GM21825 (cell line): ENCODE measurements around the gene PDZD8.
A peak's percentile ranks its signal among the peaks of the same experiment; 100 is the strongest.

Experiments
- ATAC-seq: cut with Tn5 transposase; IDR thresholded peaks from one replicate; pipeline ENCODE4 v1.9.1; 2021; ENCODE audit warnings: mild to moderate bottlenecking, moderate library complexity; ENCODE audit not compliant: unreplicated experiment

PDZD8 gene, protein sequence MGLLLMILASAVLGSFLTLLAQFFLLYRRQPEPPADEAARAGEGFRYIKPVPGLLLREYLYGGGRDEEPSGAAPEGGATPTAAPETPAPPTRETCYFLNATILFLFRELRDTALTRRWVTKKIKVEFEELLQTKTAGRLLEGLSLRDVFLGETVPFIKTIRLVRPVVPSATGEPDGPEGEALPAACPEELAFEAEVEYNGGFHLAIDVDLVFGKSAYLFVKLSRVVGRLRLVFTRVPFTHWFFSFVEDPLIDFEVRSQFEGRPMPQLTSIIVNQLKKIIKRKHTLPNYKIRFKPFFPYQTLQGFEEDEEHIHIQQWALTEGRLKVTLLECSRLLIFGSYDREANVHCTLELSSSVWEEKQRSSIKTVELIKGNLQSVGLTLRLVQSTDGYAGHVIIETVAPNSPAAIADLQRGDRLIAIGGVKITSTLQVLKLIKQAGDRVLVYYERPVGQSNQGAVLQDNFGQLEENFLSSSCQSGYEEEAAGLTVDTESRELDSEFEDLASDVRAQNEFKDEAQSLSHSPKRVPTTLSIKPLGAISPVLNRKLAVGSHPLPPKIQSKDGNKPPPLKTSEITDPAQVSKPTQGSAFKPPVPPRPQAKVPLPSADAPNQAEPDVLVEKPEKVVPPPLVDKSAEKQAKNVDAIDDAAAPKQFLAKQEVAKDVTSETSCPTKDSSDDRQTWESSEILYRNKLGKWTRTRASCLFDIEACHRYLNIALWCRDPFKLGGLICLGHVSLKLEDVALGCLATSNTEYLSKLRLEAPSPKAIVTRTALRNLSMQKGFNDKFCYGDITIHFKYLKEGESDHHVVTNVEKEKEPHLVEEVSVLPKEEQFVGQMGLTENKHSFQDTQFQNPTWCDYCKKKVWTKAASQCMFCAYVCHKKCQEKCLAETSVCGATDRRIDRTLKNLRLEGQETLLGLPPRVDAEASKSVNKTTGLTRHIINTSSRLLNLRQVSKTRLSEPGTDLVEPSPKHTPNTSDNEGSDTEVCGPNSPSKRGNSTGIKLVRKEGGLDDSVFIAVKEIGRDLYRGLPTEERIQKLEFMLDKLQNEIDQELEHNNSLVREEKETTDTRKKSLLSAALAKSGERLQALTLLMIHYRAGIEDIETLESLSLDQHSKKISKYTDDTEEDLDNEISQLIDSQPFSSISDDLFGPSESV

DNA sequence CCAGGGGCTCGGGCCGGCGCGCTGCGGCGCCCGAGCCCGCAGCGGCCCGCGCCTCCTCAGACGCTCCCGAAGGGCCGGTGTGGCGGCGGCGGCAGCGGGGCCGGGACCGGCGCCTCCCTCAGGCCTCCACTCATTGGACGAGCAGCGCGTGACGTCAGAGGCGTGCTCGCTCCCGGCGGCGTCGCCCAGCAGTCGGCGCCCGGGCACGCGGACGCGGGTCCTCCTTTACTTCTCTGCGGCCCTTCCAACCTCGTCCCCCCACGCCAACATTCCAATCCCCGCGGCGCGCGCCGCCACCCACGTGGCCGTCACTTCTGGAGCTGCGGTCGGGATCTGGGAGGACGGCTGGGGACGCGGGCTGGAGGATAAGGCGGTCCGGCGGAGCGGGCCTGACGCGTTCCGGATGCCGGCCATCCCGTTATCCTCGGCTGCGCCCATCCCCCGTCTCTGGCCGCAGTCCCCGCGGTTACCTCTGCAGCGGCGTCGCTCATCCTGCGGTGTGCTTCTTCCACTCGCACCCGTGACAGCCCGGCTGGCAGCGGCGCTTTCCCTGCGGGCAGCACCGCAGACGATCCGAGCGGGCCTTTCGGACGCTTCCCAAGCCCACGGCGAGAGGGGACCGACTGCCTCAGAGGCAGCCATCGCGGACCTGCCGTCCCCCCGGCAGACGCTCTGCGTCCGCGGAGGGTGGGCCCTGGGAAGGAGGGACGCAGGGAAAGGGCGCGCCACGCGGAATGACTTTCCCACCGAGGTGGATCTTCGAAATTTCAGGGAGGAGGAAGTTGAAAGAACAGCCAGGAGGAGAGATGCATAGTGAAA lies at the start of gene PDZD8:
TSS of gene PDZD8 (minus strand) at position 81 of the 819 bp plus-strand sequence. CDS start 213 bp downstream, outside the sequence.
- peak; percentile 88 for ATAC-seq

DNA sequence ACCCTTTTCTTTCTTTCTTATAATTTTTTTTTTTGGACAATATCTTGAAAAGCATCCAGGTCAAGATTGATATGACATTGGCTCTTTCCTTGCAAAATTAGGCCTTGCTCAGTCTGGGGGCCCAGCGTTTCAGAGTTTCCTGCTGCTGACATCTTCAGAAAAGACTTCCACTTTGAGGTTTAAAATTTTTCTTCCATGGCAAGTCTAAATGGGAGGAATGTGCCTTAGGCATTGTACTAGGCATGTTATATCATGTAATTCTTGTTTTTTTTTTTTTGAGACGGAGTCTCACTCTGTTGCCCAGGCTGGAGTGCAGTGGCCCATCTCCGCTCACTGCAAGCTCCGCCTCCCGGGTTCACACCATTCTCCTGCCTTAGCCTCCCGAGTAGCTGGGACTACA lies 48.9 kb upstream of the PDZD8 start:
- ATAC-seq: no peak

DNA sequence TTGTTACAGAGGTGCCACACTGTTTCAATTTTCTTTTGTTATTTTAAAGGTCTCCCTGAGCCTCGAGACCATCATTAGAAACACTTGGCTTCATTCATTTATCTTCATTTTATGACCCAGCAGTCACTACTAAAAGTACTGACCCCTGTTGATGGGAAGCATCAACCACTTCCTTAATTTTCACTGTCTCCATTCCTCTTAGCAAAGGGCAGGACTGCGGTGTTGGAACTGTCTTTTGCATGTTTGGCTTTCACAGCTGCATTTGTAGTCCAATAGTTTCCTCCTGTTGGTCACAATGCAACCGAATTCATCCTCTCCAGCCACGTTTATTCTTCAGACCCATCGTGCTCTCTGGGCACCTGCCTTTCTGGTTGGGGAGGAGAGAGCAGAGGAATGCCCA lies 46.7 kb upstream of the PDZD8 start:
- ATAC-seq: no peak

DNA sequence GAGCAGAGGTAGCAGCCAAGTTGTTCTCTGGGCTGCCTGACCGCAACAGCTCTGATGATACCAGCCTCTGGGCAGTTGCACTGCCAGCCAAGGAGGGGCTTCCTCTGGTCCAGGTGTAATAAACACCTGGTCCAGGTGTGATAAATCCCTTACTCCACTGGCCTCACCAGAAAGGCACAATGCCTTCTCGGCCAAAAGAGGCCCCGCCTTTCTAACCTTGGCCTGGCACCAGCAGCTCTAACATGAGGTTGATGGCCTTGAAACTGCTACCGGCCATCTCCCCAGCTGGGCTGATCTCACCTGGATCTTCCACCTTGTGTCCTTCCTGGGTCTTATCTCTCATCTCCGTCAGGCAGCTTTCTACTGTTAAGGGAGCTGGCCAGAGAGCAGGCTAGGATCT lies 45.5 kb upstream of the PDZD8 start:
- ATAC-seq: no peak

DNA sequence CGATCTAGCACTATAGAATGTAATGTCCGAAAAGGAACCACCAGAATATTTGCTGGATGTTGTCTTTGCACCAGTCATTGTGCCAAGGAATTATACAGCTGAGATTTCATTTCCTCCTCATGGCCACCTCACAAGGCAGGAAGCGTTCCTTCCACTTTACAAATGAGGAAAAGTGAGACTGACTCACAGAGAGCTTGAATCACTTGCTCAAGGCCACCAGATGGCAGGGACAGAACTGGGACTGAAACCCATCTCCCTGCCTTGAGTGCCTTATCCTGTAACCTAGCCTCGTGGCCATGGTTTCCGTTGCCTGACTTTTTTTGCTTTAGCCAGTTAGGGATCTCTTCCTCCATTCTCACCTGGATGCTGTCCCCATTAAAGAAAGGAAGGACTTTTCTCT lies 44.7 kb upstream of the PDZD8 start:
- no peak for ATAC-seq

DNA sequence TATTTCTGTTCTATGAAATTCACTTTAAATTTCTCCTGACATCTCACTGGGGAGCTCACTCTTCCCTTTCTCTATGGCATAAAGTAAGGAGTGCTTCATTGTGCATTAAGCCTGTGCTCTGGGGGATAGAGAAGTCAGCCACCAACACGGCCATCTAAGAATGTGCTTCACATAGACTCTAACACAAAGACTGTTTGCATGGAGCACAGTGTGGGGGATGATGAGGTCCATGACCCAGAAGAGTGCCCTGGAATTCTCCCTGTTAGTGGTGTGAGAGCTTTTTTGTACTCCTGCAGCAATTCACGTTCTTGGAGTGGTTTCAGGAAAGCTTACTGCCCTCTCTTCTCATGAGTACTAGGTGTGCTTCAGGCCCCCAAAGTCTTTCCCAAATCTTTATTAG lies 43.9 kb upstream of the PDZD8 start:
- no peak for ATAC-seq

DNA sequence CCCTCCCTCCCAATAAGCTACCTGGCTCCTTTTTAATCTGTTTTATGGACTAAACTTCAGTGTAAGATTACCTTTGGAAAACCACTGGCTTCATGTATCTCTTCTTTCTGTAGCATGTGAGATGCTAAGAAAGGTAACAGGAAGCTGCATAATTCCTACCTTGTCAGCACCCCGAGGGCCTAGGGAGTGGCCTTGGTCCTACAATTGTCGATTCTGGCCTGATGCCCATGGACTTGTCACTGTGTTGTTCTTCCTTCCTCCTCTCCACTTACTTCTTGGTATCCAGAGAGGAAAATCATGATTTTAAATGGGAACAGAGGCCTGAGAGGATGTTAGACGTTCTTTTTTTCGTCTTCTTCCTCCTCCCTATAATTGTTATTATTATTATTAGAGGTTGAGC lies 42.9 kb upstream of the PDZD8 start:
- ATAC-seq: no peak

DNA sequence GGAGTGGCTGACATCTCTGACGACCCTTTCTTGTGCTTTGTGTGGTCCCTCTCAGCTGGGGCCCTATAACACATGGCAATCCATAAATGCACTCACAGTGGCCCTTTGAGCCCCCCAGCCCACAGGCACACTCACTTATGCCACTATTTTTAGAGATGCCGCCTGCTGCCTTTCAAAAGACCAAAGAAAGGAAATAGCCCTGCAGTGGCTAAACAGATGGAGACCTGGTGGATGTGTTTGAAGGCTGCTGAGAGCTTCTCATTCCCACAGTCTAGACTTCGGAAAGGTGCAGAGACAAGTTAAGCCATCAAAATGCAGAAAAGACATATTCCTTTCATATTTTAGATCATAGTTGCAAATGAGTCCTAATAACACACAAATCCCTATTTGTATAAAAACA lies 42.0 kb upstream of the PDZD8 start:
- no peak for ATAC-seq

DNA sequence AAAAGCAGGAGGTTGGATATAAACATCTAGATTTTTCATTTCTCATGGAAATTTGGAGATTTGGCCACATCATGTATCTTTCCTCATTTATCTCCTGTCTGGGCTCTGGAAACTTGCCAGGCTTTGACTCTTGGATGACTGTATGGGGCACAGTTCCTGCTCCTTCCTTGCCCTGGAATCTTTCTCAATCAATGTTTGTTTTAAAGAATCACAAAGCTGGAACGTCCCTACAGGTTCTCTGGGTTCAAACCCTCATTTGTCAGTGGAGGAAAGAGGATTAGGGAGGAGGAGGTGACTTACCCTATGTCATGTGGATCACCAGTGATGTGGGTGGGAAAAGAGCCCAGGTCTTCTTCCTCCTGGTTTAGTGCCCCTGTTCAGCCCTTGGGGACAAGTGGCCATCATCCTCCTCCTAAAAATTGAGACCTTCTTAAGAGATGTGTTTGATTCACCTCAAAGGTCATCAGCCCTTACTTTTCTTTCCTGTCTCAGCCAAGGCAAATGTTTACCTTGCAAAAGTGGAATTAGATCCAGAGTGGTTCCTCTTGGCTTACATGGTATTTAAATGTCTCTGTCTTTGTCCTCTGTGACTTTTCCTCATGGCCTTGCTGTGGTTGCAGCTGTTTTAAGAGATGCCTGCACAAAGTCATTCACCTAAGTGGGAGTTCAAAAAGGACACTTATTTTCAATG lies 38.8 kb upstream of the PDZD8 start:
- ATAC-seq: no peak

DNA sequence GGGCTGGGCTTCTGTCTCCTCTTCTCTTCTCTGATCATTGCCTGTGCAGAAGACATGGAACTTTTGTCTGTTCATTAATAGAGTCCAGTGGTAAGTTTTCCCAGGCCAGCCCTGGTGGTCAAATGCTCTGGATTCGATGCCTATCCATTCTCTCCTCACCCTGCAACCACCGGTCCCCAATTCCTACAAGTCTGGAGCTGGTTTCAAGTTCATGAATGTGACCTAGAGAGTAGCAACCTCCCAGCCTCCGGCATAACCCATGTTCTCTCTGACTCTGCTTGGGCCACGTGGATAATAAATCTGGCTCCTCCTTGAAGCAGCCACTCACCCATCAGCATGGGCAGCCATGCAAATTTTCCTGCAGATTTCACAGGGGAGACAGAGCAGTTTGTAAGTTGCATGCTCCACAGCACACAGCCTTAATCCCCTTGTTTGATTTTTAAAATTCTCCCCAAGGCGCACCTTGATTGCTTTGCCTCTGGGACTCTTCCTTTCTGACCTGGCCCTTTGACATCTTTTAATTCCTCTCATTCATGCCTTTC lies 37.3 kb upstream of the PDZD8 start:
- ATAC-seq: no peak

DNA sequence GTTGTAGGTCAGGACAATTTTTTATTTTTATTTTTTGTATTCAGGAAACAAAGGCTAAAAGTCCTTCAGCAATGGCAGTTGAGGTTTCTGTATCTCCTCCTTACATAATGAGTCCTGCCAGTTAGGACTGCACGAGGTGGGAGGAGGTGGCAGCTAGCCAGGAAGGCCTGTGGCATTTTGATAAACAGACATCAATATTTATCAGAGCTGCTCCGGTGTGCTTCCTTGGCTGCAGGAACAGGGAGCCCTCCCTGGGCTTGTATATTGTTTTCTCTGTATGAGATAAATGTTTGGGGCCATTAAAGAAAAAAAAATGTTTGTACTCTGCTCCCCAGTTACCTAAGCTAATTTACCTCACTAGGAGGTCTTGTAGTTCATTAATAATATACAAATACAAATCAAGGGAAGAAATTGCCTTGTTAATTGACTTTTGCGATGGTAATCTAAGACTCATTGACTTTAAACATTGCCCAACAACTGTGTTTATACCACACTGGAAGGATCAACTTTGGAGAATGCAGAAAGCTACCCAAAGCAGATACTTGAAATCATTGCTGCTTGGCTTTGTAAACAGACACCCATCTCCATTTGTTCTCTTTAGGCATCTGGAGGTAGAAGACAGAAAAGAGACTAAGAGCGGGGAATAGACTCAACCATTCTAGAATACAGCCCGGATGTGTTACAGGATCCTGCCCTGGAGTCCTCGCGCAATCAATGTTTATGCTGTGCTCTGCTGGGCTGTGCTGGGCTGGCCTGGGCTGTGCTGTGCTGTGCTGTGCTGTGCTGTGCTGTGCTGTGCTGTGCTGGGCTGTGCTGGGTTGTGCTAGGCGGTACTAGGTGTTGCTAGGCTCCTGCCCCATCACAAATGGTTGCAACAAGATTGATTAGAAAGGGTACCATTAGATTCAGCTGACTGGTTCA lies 36.5 kb upstream of the PDZD8 start:
- ATAC-seq: no peak

DNA sequence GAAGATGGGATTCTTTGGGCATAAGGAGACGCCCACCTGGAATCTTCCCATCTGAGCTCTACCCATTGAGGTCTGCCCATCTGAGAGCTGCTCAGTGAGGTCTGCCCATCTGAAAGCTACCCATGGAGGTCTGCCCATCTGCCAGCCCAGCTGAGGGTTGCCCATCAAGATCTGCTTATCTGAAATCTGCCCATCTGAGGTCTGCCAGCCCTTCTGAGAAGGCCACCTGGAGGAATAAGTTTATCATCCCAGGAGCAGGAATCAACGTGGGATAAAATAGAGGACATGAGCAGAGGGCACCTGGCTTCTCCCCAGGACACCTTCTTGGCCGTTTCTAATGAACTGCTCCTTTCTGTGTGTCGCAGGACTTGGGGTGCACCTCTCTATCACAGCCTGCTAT lies 35.3 kb upstream of the PDZD8 start:
- no peak for ATAC-seq

DNA sequence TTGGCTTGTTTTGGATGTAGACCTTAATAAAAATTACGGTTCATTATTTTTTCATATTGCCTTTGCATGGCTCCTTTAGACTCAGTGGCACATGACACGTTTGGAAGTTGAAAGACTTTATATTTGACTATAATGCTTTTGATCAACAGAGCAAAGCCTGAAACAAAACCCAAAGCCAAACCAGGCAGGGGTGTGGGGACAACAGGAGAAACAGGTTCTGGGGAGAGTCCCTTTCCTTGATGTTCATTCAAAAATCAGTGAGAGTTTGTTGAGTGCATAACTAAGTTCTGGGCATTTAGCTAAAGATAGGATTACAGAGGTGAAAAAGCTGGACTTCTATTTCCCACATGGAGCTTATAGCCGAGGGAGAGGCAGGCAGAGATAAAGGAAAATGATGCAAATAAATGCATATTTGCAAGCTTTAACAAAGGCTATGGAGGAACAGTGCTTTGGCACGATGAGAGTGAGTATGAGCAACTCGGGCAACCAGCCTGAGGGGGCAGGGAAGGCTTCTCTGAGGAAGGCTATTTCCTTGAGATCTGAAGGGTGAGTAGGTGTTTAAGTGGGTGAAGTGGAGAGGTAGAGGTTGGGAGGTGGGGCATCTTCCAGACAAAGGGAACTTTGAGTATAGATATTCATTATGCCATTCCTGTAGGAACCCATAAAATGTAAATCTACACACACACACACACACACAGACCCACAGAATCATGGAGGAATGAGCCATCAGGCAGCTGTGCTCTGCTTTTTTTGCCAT lies 34.5 kb upstream of the PDZD8 start:
- no peak for ATAC-seq

DNA sequence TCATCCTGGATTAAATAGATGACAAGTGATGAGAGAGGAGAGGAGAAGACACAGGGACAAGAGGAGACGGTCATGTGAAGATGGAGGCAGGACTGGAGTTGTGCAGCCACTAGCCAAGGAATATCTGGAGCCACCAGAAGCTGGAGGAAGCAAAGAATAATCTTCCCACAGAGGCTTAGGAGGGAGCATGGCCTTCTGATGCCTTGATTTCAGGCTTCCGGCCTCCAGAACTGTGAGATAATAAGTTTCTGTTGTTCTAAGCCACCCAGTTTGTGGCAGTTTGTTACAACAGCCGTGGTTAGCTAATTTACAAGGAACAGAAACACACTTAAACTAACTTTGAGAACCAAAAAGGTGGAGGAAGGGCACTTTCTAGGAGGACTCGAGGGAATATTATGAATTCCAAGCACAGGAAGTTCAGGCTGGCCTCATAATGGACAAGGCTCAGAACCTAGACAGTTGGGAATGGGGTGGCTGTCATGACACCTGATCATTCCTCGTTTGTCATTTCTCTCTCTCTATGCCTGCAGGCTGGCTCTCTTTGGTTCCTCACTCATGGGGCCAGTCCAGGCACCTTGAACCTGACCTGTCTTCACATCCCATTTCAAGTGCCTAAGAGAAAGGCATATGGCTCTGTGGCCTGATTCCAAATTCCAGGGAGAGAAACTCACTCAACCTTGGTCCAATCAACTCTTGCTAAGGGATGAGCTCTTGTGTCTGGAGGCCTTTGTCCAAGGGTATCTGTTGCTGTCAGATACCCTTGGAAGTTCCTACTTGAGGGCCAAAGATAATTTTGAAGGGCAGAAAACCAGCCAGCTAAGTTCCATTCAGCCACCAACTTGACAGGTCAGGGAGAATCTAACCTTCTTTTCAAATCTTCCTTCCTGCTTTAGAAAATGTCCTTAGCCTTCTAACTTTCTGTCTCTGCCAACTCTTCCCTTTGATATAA lies 33.5 kb upstream of the PDZD8 start:
- ATAC-seq: no peak

DNA sequence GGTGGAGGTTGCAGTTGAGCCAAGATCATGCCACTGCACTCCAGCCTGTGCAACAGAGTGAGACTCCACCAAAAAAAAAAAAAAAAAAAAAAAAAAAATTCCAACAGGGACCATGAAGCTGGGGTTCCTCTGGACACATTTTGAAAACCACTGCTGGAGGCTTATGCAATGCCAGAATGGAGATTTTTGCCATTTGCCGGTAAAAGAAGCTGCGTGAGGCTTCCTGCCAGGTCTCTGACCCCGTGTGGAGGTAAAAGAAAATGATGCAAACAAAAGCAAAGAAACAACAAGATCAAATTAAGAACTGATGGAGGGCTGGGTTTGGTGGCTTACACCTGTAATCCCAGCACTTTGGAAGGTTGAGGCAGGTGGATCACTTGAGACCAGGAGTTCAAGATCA lies 30.5 kb upstream of the PDZD8 start:
- ATAC-seq: no peak

DNA sequence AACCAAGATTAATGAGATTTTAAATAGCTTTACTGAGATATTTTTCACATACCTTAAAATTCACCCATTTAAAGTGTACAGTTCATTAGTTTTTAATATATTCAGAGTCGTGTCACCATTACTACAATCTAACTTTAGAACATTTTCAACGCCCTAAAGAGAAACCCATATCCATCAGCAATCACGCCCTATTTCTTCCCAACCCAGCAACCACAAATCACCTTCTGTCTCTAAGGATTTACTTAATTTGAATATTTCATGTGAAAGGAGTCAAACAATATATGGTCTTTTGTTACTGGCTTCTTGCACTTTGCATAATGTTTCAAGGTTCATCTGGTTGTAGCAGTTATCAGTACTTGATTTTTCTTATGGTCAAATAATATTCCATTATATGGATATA lies 25.1 kb upstream of the PDZD8 start:
- no peak for ATAC-seq
